HG03280 (cell line): ENCODE measurements around the gene EPC2.
A peak's percentile ranks its signal among the peaks of the same experiment; 100 is the strongest.
"Not testable (repeated sequence)": the region's sequence is repeated elsewhere in the genome, so short reads cannot be mapped to it uniquely, and the experiment has no call there.

Source experiments
- ATAC-seq: cut with Tn5 transposase; IDR thresholded peaks from one replicate; pipeline ENCODE4 v1.9.1; 2021; ENCODE audit warnings: mild to moderate bottlenecking, moderate library complexity; ENCODE audit not compliant: unreplicated experiment

The EPC2 gene

GRCh38 chr2:148640767-148641166 lies 3.8 kb upstream of the EPC2 start:
- no peak for ATAC-seq

- no peak for ATAC-seq
These were observed 2.3 kb upstream of the EPC2 start for GRCh38 chr2:148642112-148642744.

- no peak for ATAC-seq
These were observed 1.6 kb upstream of the EPC2 start for GRCh38 chr2:148642891-148643416.

GRCh38 chr2:148643421-148643820 lies 1.1 kb upstream of the EPC2 start:
- ATAC-seq, result no peak

GRCh38 chr2:148644883-148645538 lies 460 bp downstream of the EPC2 start:
- ATAC-seq, result peak; percentile 50

GRCh38 chr2:148645539-148646230 lies 1.1 kb downstream of the EPC2 start:
- ATAC-seq, result peak; percentile 45

- ATAC-seq, result no peak
These were observed 1.6 kb downstream of the EPC2 start for GRCh38 chr2:148646231-148646559.

- ATAC-seq, result not testable (repeated sequence)
These were observed 3.2 kb downstream of the EPC2 start for GRCh38 chr2:148647711-148648110.

GRCh38 chr2:148649936-148650335 lies 5.4 kb downstream of the EPC2 start:
- ATAC-seq, result no peak

GRCh38 chr2:148650881-148651280 lies 6.3 kb downstream of the EPC2 start:
- no peak for ATAC-seq

- no peak for ATAC-seq
These were observed 7.4 kb downstream of the EPC2 start for GRCh38 chr2:148651972-148652371.

GRCh38 chr2:148653437-148653836 lies 8.9 kb downstream of the EPC2 start:
- ATAC-seq, result peak; percentile 87

- no peak for ATAC-seq
These were observed 9.9 kb downstream of the EPC2 start for GRCh38 chr2:148654435-148654834.

- no peak for ATAC-seq
These were observed 12.0 kb downstream of the EPC2 start for GRCh38 chr2:148656516-148656915.

- peak; percentile 96 for ATAC-seq
These were observed 14.5 kb downstream of the EPC2 start for GRCh38 chr2:148658807-148659722.

GRCh38 chr2:148660999-148661398 lies 16.4 kb downstream of the EPC2 start:
- ATAC-seq, result no peak

- ATAC-seq, result not testable (repeated sequence)
These were observed 17.8 kb downstream of the EPC2 start for GRCh38 chr2:148662332-148662731.

- ATAC-seq, result no peak
These were observed 19.7 kb downstream of the EPC2 start for GRCh38 chr2:148664229-148664628.

GRCh38 chr2:148666555-148666954 lies 22.0 kb downstream of the EPC2 start:
- ATAC-seq, result no peak

GRCh38 chr2:148667113-148667836 lies 22.7 kb downstream of the EPC2 start:
- ATAC-seq, result no peak
